ENCODE measurements around the gene EML4. TPM values are rescaled to one million over a fixed set of nuclear protein-coding genes. Genes with fewer than 3 reads are reported as not detected.

The EML4 gene
- total RNA-seq, 1 experiment from 2014 or later = 68.2 TPM

GRCh38 chr2:42315844-42316470, 146.8 kb downstream of the EML4 start:
- Mint-ChIP-seq H3K9me3 (ENCODE audit: low read depth, unreplicated experiment) (no peaks in the 10 kb centered on the region), H3K4me1 (ENCODE audit: low read depth, unreplicated experiment) (peaks cover 12% of the 10 kb centered on the region), H3K4me3 (ENCODE audit: low read depth, unreplicated experiment) (no peak overlapping the region), H3K27ac (ENCODE audit: unreplicated experiment) (no peak overlapping the region), H3K36me3 (ENCODE audit: insufficient read depth, unreplicated experiment) (peaks cover 13% of the 10 kb centered on the region), H3K27me3 (ENCODE audit: unreplicated experiment) (no peaks in the 10 kb centered on the region)
- intact Hi-C loops (cut with micrococcal nuclease; ENCODE audit: unreplicated experiment) = no loop called here
- CTCF ChIA-PET = interaction anchor here (0.6 to 1.1 kb wide), 2 partner anchors 13 to 323 kb away, joined by 3 to 4 read pairs; no protein-coding TSS in a partner anchor
- no peak for DNase-seq
- BruUV-seq (replicated peaks) = no TSS peak
- TF ChIP-seq CTCF (IDR thresholded peaks at IDR 0.05; ENCODE audit: unreplicated experiment) = no peak

GRCh38 chr2:42316910-42317309, 147.8 kb downstream of the EML4 start:
- intact Hi-C loops (cut with micrococcal nuclease; ENCODE audit: unreplicated experiment) = no loop called here
- DNase-seq = no peak
- Mint-ChIP-seq H3K4me3 (ENCODE audit: low read depth, unreplicated experiment) (no peak overlapping the region), H3K4me1 (ENCODE audit: low read depth, unreplicated experiment) (peaks cover 12% of the 10 kb centered on the region), H3K36me3 (ENCODE audit: insufficient read depth, unreplicated experiment) (peaks cover 13% of the 10 kb centered on the region), H3K27me3 (ENCODE audit: unreplicated experiment) (no peaks in the 10 kb centered on the region), H3K9me3 (ENCODE audit: low read depth, unreplicated experiment) (no peaks in the 10 kb centered on the region), H3K27ac (ENCODE audit: unreplicated experiment) (no peak overlapping the region)
- no TSS peak for BruUV-seq (replicated peaks)
- CTCF ChIA-PET = interaction anchor here (1.1 kb wide), 1 partner anchor 12 kb away, joined by 3 read pairs; no protein-coding TSS in a partner anchor
- no peak for TF ChIP-seq CTCF (IDR thresholded peaks at IDR 0.05; ENCODE audit: unreplicated experiment)

GRCh38 chr2:42317486-42317885, 148.3 kb downstream of the EML4 start:
- no peak for DNase-seq
- no peaks in the 10 kb centered on the region for H3K9me3 Mint-ChIP-seq (ENCODE audit: low read depth, unreplicated experiment)
- H3K4me1 Mint-ChIP-seq (ENCODE audit: low read depth, unreplicated experiment) = peaks cover 12% of the 10 kb centered on the region
- no peak for TF ChIP-seq CTCF (IDR thresholded peaks at IDR 0.05; ENCODE audit: unreplicated experiment)
- no peaks in the 10 kb centered on the region for H3K27me3 Mint-ChIP-seq (ENCODE audit: unreplicated experiment)
- intact Hi-C loops (cut with micrococcal nuclease; ENCODE audit: unreplicated experiment) = no loop called here
- no peak overlapping the region for H3K4me3 Mint-ChIP-seq (ENCODE audit: low read depth, unreplicated experiment)
- peaks cover 13% of the 10 kb centered on the region for H3K36me3 Mint-ChIP-seq (ENCODE audit: insufficient read depth, unreplicated experiment)
- no peak overlapping the region for H3K27ac Mint-ChIP-seq (ENCODE audit: unreplicated experiment)
- CTCF ChIA-PET = no interaction called here
- no TSS peak for BruUV-seq (replicated peaks)

- Mint-ChIP-seq H3K4me3 (ENCODE audit: low read depth, unreplicated experiment) (no peak overlapping the region), H3K9me3 (ENCODE audit: low read depth, unreplicated experiment) (no peaks in the 10 kb centered on the region), H3K27me3 (ENCODE audit: unreplicated experiment) (no peaks in the 10 kb centered on the region), H3K4me1 (ENCODE audit: low read depth, unreplicated experiment) (peaks cover 12% of the 10 kb centered on the region), H3K36me3 (ENCODE audit: insufficient read depth, unreplicated experiment) (peaks cover 13% of the 10 kb centered on the region), H3K27ac (ENCODE audit: unreplicated experiment) (no peak overlapping the region)
- BruUV-seq (replicated peaks) = no TSS peak
- CTCF ChIA-PET = no interaction called here
- TF ChIP-seq CTCF (IDR thresholded peaks at IDR 0.05; ENCODE audit: unreplicated experiment) = no peak
- DNase-seq = no peak
- intact Hi-C loops (cut with micrococcal nuclease; ENCODE audit: unreplicated experiment) = no loop called here
Observed at GRCh38 chr2:42317945-42318344, 148.8 kb downstream of the EML4 start.

All from Calu3 (cell line).